GM23338 (cell line): Measurements from ENCODE around the gene KCNJ10. TPM values are rescaled to one million over a fixed set of nuclear protein-coding genes. Genes with fewer than 3 reads are reported as not detected.
A peak's percentile ranks its signal among the peaks of the same experiment; 100 is the strongest.

Source experiments
- ATAC-seq: fragments of 200-7000 bp; cut with Tn5 transposase; 3 replicates; pipeline ENCODE4 v1.9.1; 2020
- DNase-seq: peaks from one replicate; pipeline ENCODE4 v3.0.0-alpha.2; 2015; ENCODE audit warnings: low spot score
- H2AFZ ChIP-seq: fragments of 200-600 bp; sonication (generic); 2 replicates; pipeline ENCODE4 v1.8.0; 2016; ENCODE audit warnings: antibody characterized with exemption, mild to moderate bottlenecking, moderate library complexity
- H3F3A ChIP-seq: fragments of 200-600 bp; sonication (generic); replicated peaks from 2 replicates; pipeline ENCODE4 v1.8.0; 2017; ENCODE audit warnings: antibody characterized with exemption, mixed run types, low read depth
- H3K27ac ChIP-seq: fragments of 200-600 bp; sonication (generic); 2 replicates; pipeline ENCODE4 v1.6.1; 2016; ENCODE audit warnings: low read depth
- H3K27me3 ChIP-seq: fragments of 200-600 bp; sonication (generic); 2 replicates; pipeline ENCODE4 v1.8.0; 2016; ENCODE audit warnings: mild to moderate bottlenecking, mixed run types, moderate library complexity; ENCODE audit not compliant: insufficient read depth
- H3K36me3 ChIP-seq: fragments of 200-600 bp; sonication (generic); 2 replicates; pipeline ENCODE4 v1.8.0; 2016; ENCODE audit warnings: mild to moderate bottlenecking; ENCODE audit not compliant: insufficient read depth
- H3K4me1 ChIP-seq: fragments of 200-600 bp; sonication (generic); 2 replicates; pipeline ENCODE4 v1.8.0; 2016; ENCODE audit warnings: mild to moderate bottlenecking, moderate library complexity; ENCODE audit not compliant: insufficient read depth
- H3K4me2 ChIP-seq: fragments of 200-600 bp; sonication (generic); 2 replicates; pipeline ENCODE4 v1.7.1; 2017; ENCODE audit warnings: mixed run types
- H3K4me3 ChIP-seq: fragments of 200-600 bp; sonication (generic); 2 replicates; pipeline ENCODE4 v1.6.1; 2016; ENCODE audit warnings: mixed run types
- H3K79me2 ChIP-seq: fragments of 200-600 bp; sonication (generic); replicated peaks from 2 replicates; pipeline ENCODE4 v1.8.0; 2017; ENCODE audit warnings: mild to moderate bottlenecking; ENCODE audit not compliant: insufficient read depth
- H3K9me2 ChIP-seq: fragments of 200-600 bp; sonication (generic); 2 replicates; pipeline ENCODE4 v1.8.0; 2017; ENCODE audit not compliant: insufficient read depth
- H4K20me1 ChIP-seq: fragments of 200-600 bp; sonication (generic); replicated peaks from 2 replicates; pipeline ENCODE4 v1.8.0; 2017; ENCODE audit warnings: mild to moderate bottlenecking; ENCODE audit not compliant: insufficient read depth
- H3K27ac Mint-ChIP-seq: 2 replicates; pipeline ENCODE4 v1.8.0; 2020; ENCODE audit warnings: inconsistent platforms, mild to moderate bottlenecking, moderate library complexity, mixed read lengths
- H3K27me3 Mint-ChIP-seq: 3 replicates; pipeline ENCODE4 v1.8.0; 2022; ENCODE audit warnings: low read depth, mild to moderate bottlenecking, moderate library complexity, mixed read lengths, inconsistent platforms; ENCODE audit not compliant: insufficient read depth, poor library complexity
- H3K36me3 Mint-ChIP-seq: 3 replicates; pipeline ENCODE4 v1.8.0; 2021; ENCODE audit warnings: low read depth, mild to moderate bottlenecking, inconsistent platforms, moderate library complexity, mixed read lengths
- H3K4me1 Mint-ChIP-seq: 3 replicates; pipeline ENCODE4 v1.8.0; 2020; ENCODE audit warnings: mild to moderate bottlenecking, inconsistent platforms, mixed read lengths
- H3K4me3 Mint-ChIP-seq: 3 replicates; pipeline ENCODE4 v1.8.0; 2021; ENCODE audit warnings: moderate library complexity, mild to moderate bottlenecking, inconsistent platforms, mixed read lengths
- H3K9me3 Mint-ChIP-seq: 3 replicates; pipeline ENCODE4 v1.8.0; 2020; ENCODE audit warnings: moderate library complexity, mild to moderate bottlenecking, inconsistent platforms, mixed read lengths
- CREB1 ChIP-seq: fragments of 250-450 bp; sonication (Bioruptor Pico); IDR thresholded peaks from 2 replicates; pipeline ENCODE4 v1.5.0; 2020; ENCODE audit warnings: low read depth, mild to moderate bottlenecking, moderate library complexity
- CTCF ChIP-seq, 2 experiments: fragments of 200-600 bp in 1 of 2; sonication (generic) in 1 of 2; conservative IDR thresholded peaks; 2 replicates each; pipeline versions ENCODE4 v1.5.1 to v1.6.1; 2016 to 2017; ENCODE audit warnings: antibody characterized with exemption in 2 of 2, low read depth in 2 of 2, mild to moderate bottlenecking in 2 of 2, moderate library complexity in 1 of 2
- ETS1 ChIP-seq: IDR thresholded peaks from 2 replicates; pipeline ENCODE4 v1.6.1; 2016; ENCODE audit warnings: antibody characterized with exemption
- EZH2 ChIP-seq: fragments of 200-600 bp; sonication (generic); IDR thresholded peaks from one replicate; pipeline ENCODE4 v1.8.0; 2017; ENCODE audit warnings: antibody characterized with exemption, mild to moderate bottlenecking, low read depth; ENCODE audit not compliant: unreplicated experiment
- NANOG ChIP-seq: IDR thresholded peaks from 2 replicates; pipeline ENCODE4 v1.6.1; 2016; ENCODE audit warnings: antibody characterized with exemption, borderline replicate concordance
- POLR2AphosphoS5 ChIP-seq: IDR thresholded peaks from 2 replicates; pipeline ENCODE4 v1.6.1; 2016; ENCODE audit warnings: antibody characterized with exemption, low read depth
- REST ChIP-seq: IDR thresholded peaks from one replicate; pipeline ENCODE4 v1.6.1; 2018; ENCODE audit warnings: antibody characterized with exemption; ENCODE audit not compliant: unreplicated experiment
- STAT1 ChIP-seq: IDR thresholded peaks from one replicate; pipeline ENCODE4 v1.6.1; 2016; ENCODE audit warnings: antibody characterized with exemption; ENCODE audit not compliant: unreplicated experiment
- ZNF114 ChIP-seq: fragments of 250-450 bp; sonication (Bioruptor Pico); IDR thresholded peaks from 2 replicates; pipeline ENCODE4 v1.5.0; 2020; ENCODE audit warnings: mild to moderate bottlenecking, moderate library complexity
- ZNF331 ChIP-seq: fragments of 250-450 bp; sonication (Bioruptor Pico); IDR thresholded peaks from 2 replicates; pipeline ENCODE4 v1.5.0; 2020; ENCODE audit warnings: low read depth, mild to moderate bottlenecking, moderate library complexity
- ZNF462 ChIP-seq: fragments of 250-450 bp; sonication (Bioruptor Pico); IDR thresholded peaks from 2 replicates; pipeline ENCODE4 v1.5.0; 2020; ENCODE audit warnings: mild to moderate bottlenecking, moderate library complexity
- polyA plus RNA-seq: library from polyadenylated mRNA; unstranded; fragments of >200 nt; fragmentation: Nextera tagmentation; extraction: Ambion mirVana; gene quantifications from 2 replicates; pipeline ENCODE4 v1.2.1, GENCODE V29; 2016
- total RNA-seq: library from RNA; depleted of rRNA; stranded (reverse); fragments of >200 nt; shearing (Covaris generic); gene quantifications from 2 replicates; pipeline ENCODE4 v1.2.3, GENCODE V29; 2014

The KCNJ10 gene
- total and polyA plus RNA-seq, 2 experiments from 2014 or later = 1.4 to 2.8 TPM

GRCh38 chr1:160040476-160040875, 29.5 kb downstream of the KCNJ10 start (continued):
- TF ChIP-seq ZNF462 (CRISPR knock-in tag) = no peak
- no peak for TF ChIP-seq ZNF331

GRCh38 chr1:160032165-160032820, 37.7 kb downstream of the KCNJ10 start:
- no peak for DNase-seq
- Mint-ChIP-seq H3K36me3 (no peaks in the 10 kb centered on the region), H3K27ac (no peak overlapping the region), H3K27me3 (peaks cover 1% of the 10 kb centered on the region), H3K4me1 (peaks cover 15% of the 10 kb centered on the region), H3K9me3 (no peaks in the 10 kb centered on the region; the same call in 2 of the 3 replicates), H3K4me3 (peak overlapping the region; percentile 94)
- no peak for ATAC-seq
- Histone ChIP-seq H3K4me3 (peak overlapping the region; percentile 92), H3K4me1 (peaks cover 21% of the 10 kb centered on the region), H3K27ac (no peak overlapping the region), H3K79me2 (peaks cover 29% of the 10 kb centered on the region), H3K36me3 (no peaks in the 10 kb centered on the region), H3K4me2 (peak overlapping the region; percentile 88), H3K9me2 (no peaks in the 10 kb centered on the region), H3K27me3 (peaks cover 11% of the 10 kb centered on the region; the same call in 1 of the 2 replicates), H3F3A (no peaks in the 10 kb centered on the region), H2AFZ (peak overlapping the region; percentile 95), H4K20me1 (peaks cover 5% of the 10 kb centered on the region; the same call in 1 of the 2 replicates)
- TF ChIP-seq STAT1 = no peak
- no peak for TF ChIP-seq CREB1 (CRISPR knock-in tag)
- no peak for TF ChIP-seq ETS1
- no peak for TF ChIP-seq POLR2AphosphoS5
- no peak for TF ChIP-seq NANOG
- no peak for TF ChIP-seq ZNF114 (CRISPR knock-in tag)
- TF ChIP-seq REST = no peak
- no peak for TF ChIP-seq EZH2
- TF ChIP-seq CTCF (conservative IDR thresholded peaks at IDR 0.05; ENCODE audit: low read depth in 2 of 2) = no peak
- TF ChIP-seq ZNF331 = no peak
